PC-9 (cell line): ENCODE results near the gene CMTR2.

ENCODE experiments used
- EZH2 ChIP-seq: fragments of 200-600 bp; sonication (generic); IDR thresholded peaks from 2 replicates; pipeline ENCODE4 v1.8.0; 2017; ENCODE audit warnings: antibody characterized with exemption, low read depth
- TF ChIP-seq, protein P1 (sequence below): fragments of 200-600 bp; sonication (generic); conservative IDR thresholded peaks from 2 replicates; pipeline ENCODE4 v1.6.1; 2017; ENCODE audit warnings: mixed run types, antibody characterized with exemption, mild to moderate bottlenecking, moderate library complexity

DNA sequence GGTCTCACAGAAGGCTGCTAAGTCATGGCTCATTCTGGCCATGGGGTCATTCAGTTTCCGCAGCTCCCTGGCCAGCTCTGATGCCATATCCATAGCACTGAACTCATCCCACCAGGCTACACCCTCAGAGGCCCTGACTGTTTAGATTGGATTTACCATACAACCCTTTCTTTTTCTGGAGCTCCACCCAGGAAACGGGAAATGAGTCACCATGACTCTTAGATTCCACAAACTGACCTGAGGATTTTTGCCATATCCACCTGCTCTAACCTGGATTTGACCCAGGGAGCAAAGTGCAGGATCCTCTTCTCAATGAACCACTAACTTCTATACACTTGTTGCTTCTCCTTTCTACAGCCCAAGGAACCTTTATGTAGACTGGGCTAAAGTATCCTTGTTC, 49.0 kb upstream of the CMTR2 start:
- TF ChIP-seq, protein P1, sequence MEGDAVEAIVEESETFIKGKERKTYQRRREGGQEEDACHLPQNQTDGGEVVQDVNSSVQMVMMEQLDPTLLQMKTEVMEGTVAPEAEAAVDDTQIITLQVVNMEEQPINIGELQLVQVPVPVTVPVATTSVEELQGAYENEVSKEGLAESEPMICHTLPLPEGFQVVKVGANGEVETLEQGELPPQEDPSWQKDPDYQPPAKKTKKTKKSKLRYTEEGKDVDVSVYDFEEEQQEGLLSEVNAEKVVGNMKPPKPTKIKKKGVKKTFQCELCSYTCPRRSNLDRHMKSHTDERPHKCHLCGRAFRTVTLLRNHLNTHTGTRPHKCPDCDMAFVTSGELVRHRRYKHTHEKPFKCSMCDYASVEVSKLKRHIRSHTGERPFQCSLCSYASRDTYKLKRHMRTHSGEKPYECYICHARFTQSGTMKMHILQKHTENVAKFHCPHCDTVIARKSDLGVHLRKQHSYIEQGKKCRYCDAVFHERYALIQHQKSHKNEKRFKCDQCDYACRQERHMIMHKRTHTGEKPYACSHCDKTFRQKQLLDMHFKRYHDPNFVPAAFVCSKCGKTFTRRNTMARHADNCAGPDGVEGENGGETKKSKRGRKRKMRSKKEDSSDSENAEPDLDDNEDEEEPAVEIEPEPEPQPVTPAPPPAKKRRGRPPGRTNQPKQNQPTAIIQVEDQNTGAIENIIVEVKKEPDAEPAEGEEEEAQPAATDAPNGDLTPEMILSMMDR, result no peak
- no peak for TF ChIP-seq EZH2
